Measurements from ENCODE around the gene MYO3B.

DNA sequence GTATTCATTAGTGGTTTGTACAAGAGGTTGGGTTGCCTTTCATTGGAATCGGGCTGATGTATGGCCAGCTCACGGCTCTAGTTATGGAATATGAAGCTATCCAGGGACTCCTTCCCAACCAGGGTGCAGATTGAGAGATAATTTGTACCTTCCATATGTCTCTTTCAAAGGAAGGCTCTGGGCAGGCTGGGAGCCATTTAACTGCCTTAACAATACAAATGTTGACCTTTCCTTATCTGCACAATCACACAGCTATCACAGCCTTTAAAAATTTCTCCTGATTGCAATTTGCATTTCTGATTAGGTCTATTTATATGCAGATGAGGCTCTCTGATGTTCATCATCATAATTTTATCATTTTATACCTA is 58.7 kb downstream of the MYO3B start:
- TF ChIP-seq, protein P1, sequence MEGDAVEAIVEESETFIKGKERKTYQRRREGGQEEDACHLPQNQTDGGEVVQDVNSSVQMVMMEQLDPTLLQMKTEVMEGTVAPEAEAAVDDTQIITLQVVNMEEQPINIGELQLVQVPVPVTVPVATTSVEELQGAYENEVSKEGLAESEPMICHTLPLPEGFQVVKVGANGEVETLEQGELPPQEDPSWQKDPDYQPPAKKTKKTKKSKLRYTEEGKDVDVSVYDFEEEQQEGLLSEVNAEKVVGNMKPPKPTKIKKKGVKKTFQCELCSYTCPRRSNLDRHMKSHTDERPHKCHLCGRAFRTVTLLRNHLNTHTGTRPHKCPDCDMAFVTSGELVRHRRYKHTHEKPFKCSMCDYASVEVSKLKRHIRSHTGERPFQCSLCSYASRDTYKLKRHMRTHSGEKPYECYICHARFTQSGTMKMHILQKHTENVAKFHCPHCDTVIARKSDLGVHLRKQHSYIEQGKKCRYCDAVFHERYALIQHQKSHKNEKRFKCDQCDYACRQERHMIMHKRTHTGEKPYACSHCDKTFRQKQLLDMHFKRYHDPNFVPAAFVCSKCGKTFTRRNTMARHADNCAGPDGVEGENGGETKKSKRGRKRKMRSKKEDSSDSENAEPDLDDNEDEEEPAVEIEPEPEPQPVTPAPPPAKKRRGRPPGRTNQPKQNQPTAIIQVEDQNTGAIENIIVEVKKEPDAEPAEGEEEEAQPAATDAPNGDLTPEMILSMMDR (IDR thresholded peaks at IDR 0.05): no peak
- TF ChIP-seq POLR2A (IDR thresholded peaks at IDR 0.05): no peak
